K562 (cell line): ENCODE results near the gene RPRD1B. TPM values are rescaled to one million over a fixed set of nuclear protein-coding genes. Genes with fewer than 3 reads are reported as not detected.

Experiments
- BRCA1 ChIP-seq, 2 experiments: fragments of 450-650 bp in 1 of 2; sonication (generic) in 1 of 2; formaldehyde crosslinking in 1 of 2; IDR thresholded peaks; 2 replicates each; pipeline versions ENCODE4 v1.5.0 to v1.6.1; 2017 to 2020; ENCODE audit warnings: mild to moderate bottlenecking in 1 of 2, missing genetic modification reagents in 1 of 2
- DDX20 ChIP-seq: fragments of 450-650 bp; IDR thresholded peaks from 2 replicates; pipeline ENCODE4 v1.6.1; 2016; ENCODE audit warnings: missing genetic modification characterization, low read depth, mild to moderate bottlenecking, missing compliant biosample characterization, moderate library complexity
- ESRRA ChIP-seq: fragments of 450-650 bp; IDR thresholded peaks from 2 replicates; pipeline ENCODE4 v1.6.1; 2014; ENCODE audit warnings: low read depth, mild to moderate bottlenecking, moderate library complexity, borderline replicate concordance
- HDAC2 ChIP-seq: fragments of 450-650 bp; IDR thresholded peaks from 2 replicates; pipeline ENCODE4 v1.6.1; 2016; ENCODE audit warnings: mild to moderate bottlenecking
- HMGXB4 ChIP-seq: sonication (generic); formaldehyde crosslinking; IDR thresholded peaks from 2 replicates; pipeline ENCODE4 v1.8.1; 2023; ENCODE audit warnings: mild to moderate bottlenecking, missing genetic modification reagents
- HNRNPK ChIP-seq: fragments of 200-400 bp; formaldehyde crosslinking; IDR thresholded peaks from one replicate; pipeline ENCODE4 v1.6.1; 2018; ENCODE audit warnings: mild to moderate bottlenecking, low read depth, low read length; ENCODE audit not compliant: poor library complexity, severe bottlenecking
- JUNB ChIP-seq: fragments of 450-650 bp; formaldehyde crosslinking; conservative IDR thresholded peaks from 2 replicates; pipeline ENCODE4 v1.4.0; 2020; ENCODE audit warnings: mild to moderate bottlenecking
- KAT7 ChIP-seq: sonication (generic); formaldehyde crosslinking; IDR thresholded peaks from 2 replicates; pipeline ENCODE4 v1.8.0; 2022; ENCODE audit warnings: missing genetic modification reagents, mild to moderate bottlenecking, borderline replicate concordance
- MAFG ChIP-seq: fragments of 450-650 bp; conservative IDR thresholded peaks from 2 replicates; pipeline ENCODE4 v1.6.1; 2016; ENCODE audit warnings: missing genetic modification characterization, missing compliant biosample characterization
- MLLT1 ChIP-seq, 2 experiments: fragments of 450-650 bp; IDR thresholded peaks; 2 replicates each; pipeline ENCODE4 v1.6.1; 2016
- NEUROD1 ChIP-seq: fragments of 150-350 bp; IDR thresholded peaks from 2 replicates; pipeline ENCODE4 v1.6.1; 2014; ENCODE audit warnings: borderline replicate concordance, low read length, low read depth; ENCODE audit not compliant: partially characterized antibody
- NR1H2 ChIP-seq: sonication (generic); formaldehyde crosslinking; IDR thresholded peaks from 2 replicates; pipeline ENCODE4 v1.4.0; 2020; ENCODE audit warnings: mild to moderate bottlenecking, missing genetic modification reagents
- NR4A1 ChIP-seq, 2 experiments: fragments of 250-450 bp in 1 of 2; fragments of 450-650 bp in 1 of 2; sonication (Bioruptor Pico) in 1 of 2; IDR thresholded peaks; 2 replicates each; pipeline versions ENCODE4 v1.4.0 to v1.6.1; 2016 to 2020; ENCODE audit warnings: mild to moderate bottlenecking in 2 of 2, missing compliant biosample characterization in 1 of 2, missing genetic modification characterization in 1 of 2, moderate library complexity in 1 of 2
- PCBP1 ChIP-seq: fragments of 200-400 bp; formaldehyde crosslinking; IDR thresholded peaks from 2 replicates; pipeline ENCODE4 v1.6.1; 2018; ENCODE audit warnings: mild to moderate bottlenecking, low read depth, low read length; ENCODE audit not compliant: poor library complexity, severe bottlenecking
- POLR2A ChIP-seq: fragments of 450-650 bp; conservative IDR thresholded peaks from 2 replicates; pipeline ENCODE4 v1.6.1; 2016
- SP2 ChIP-seq: IDR thresholded peaks from 2 replicates; pipeline ENCODE4 v1.6.1; 2011; ENCODE audit warnings: mild to moderate bottlenecking, low read depth, low read length, moderate library complexity; ENCODE audit not compliant: poor library complexity, severe bottlenecking; ENCODE audit errors: extremely low read depth
- SRSF1 ChIP-seq: fragments of 200-400 bp; formaldehyde crosslinking; IDR thresholded peaks from 2 replicates; pipeline ENCODE4 v1.6.1; 2017; ENCODE audit warnings: mild to moderate bottlenecking, low read depth, low read length, moderate library complexity
- TAF1 ChIP-seq: IDR thresholded peaks from 2 replicates; pipeline ENCODE4 v1.6.1; 2011; ENCODE audit warnings: mild to moderate bottlenecking, low read length, moderate library complexity; ENCODE audit not compliant: insufficient read depth, control insufficient read depth, severe bottlenecking; ENCODE audit errors: extremely low read depth
- TGIF2 ChIP-seq: sonication (generic); formaldehyde crosslinking; IDR thresholded peaks from 2 replicates; pipeline ENCODE4 v1.8.1; 2022; ENCODE audit warnings: mild to moderate bottlenecking, missing genetic modification reagents, moderate library complexity
- ZFPM2 ChIP-seq: fragments of 250-450 bp; sonication (Bioruptor Pico); IDR thresholded peaks from 2 replicates; pipeline ENCODE4 v1.5.1; 2022; ENCODE audit warnings: mild to moderate bottlenecking
- ZNF165 ChIP-seq: fragments of 250-450 bp; sonication (Bioruptor Pico); IDR thresholded peaks from 2 replicates; pipeline ENCODE4 v1.4.0; 2020; ENCODE audit warnings: borderline replicate concordance
- ZNF197 ChIP-seq: fragments of 200-800 bp; sonication (Bioruptor generic); IDR thresholded peaks from 2 replicates; pipeline ENCODE4 v1.6.1; 2016; ENCODE audit warnings: low read depth, missing genetic modification characterization, missing compliant biosample characterization
- polyA plus RNA-seq, 8 experiments: library from polyadenylated mRNA; depleted of rRNA in 4 of 8; stranded (reverse) in 5 of 8; unstranded in 3 of 8; fragments of >200 nt; fragmentation: Nextera tagmentation in 2 of 8; fragmentation: Illumina TruSeq in 1 of 8; extraction: Ambion mirVana in 2 of 8; extraction: Trizol in 1 of 8; gene quantifications; 2 replicates each; pipeline versions ENCODE4 v1.2.1 to v1.2.3, GENCODE V29; 2011 to 2014; ENCODE audit warnings: inconsistent platforms in 1 of 8, missing spikeins in 1 of 8
- total RNA-seq, 7 experiments: library from RNA; depleted of rRNA in 6 of 7; stranded (reverse); fragments of >200 nt in 6 of 7; fragmentation: Illumina TruSeq in 2 of 7; extraction: Trizol in 2 of 7; gene quantifications; 2 replicates each; pipeline versions ENCODE4 v1.2.1 to v1.2.3, GENCODE V29; 2011 to 2021; ENCODE audit warnings: low replicate concordance in 1 of 7
- TF ChIP-seq, protein P1 (sequence below): fragments of 450-650 bp; IDR thresholded peaks from one replicate; pipeline ENCODE4 v1.6.1; 2018; ENCODE audit warnings: mild to moderate bottlenecking, moderate library complexity; ENCODE audit not compliant: partially characterized antibody

The RPRD1B gene
- total and polyA plus RNA-seq, 9 of the 15 experiments (the other 6 are each of a cell fraction or from before 2014, with no cell fraction given): 5.5 to 43.0 (median 24.4) TPM

DNA sequence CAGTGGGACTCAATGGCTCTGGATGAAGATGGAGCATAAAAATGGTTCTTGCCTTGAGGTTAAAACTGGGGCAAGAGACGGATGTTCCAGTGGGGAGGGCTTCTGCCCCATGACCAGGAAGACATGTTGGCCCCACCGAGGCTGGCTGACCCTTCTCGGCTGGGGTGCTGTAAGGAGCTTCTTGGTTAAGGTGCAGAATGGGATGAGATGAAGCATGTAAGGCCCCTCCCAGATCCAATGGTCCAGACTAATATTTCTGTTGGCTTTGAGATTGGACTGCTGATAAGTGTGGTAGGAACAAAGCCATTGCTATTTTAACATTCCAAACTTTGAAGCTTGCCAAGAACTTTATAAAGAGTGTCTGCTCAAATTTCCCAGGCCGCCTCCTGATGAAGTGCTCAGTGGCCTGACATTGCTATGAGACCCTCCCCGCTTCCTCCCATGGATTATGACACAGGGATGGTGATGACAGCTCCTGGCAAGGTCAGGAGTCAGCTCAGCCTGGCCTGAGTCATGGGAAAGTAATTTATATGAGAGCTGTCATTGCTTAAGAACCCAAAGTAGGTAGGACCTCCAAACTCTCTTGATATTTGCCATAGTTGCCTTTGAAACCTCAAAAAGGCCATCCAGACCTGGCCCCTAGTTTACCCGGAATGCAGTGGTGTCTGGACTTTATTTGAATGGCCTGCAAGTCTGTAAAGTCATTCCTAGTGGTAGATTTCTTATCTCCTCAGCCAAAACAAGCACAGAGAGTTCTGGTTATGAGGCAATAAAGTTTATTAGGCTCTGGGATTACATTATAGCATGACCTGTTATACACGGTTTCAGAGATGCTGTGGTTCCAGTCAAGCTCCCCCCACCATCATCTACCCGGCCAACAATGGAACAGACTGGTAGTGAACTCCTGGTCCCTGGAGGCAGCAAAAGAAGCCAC lies 76.3 kb downstream of the RPRD1B start (continued):
- TF ChIP-seq HNRNPK (no peak), JUNB (no peak), BRCA1 (IDR thresholded peaks at IDR 0.05) (no peak), BRCA1 (CRISPR knock-in tag; IDR thresholded peaks at IDR 0.05) (no peak), NEUROD1 (peak; percentile 36), ESRRA (peak; percentile 60), POLR2A (no peak), SP2 (no peak), NR4A1 (CRISPR knock-in tag; IDR thresholded peaks at IDR 0.05) (no peak), NR4A1 (tag; IDR thresholded peaks at IDR 0.05) (no peak), ZFPM2 (no peak), NR1H2 (CRISPR knock-in tag) (no peak), TAF1 (no peak), KAT7 (CRISPR knock-in tag) (no peak), HMGXB4 (no peak), SRSF1 (no peak), HDAC2 (0 out of 2 replicates have a peak, but pooled peaks have one; percentile 17), PCBP1 (no peak), DDX20 (no peak), ZNF165 (no peak), MLLT1 (IDR thresholded peaks at IDR 0.05) (no peak), ZNF197 (no peak), TGIF2 (CRISPR knock-in tag) (no peak), MAFG (peak; percentile 38; the same call in 1 of the 2 replicates)
- TF ChIP-seq, protein P1, sequence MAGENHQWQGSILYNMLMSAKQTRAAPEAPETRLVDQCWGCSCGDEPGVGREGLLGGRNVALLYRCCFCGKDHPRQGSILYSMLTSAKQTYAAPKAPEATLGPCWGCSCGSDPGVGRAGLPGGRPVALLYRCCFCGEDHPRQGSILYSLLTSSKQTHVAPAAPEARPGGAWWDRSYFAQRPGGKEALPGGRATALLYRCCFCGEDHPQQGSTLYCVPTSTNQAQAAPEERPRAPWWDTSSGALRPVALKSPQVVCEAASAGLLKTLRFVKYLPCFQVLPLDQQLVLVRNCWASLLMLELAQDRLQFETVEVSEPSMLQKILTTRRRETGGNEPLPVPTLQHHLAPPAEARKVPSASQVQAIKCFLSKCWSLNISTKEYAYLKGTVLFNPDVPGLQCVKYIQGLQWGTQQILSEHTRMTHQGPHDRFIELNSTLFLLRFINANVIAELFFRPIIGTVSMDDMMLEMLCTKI: no peak
